ENCODE results near the gene HSP90AA1.

The HSP90AA1 gene

DNA sequence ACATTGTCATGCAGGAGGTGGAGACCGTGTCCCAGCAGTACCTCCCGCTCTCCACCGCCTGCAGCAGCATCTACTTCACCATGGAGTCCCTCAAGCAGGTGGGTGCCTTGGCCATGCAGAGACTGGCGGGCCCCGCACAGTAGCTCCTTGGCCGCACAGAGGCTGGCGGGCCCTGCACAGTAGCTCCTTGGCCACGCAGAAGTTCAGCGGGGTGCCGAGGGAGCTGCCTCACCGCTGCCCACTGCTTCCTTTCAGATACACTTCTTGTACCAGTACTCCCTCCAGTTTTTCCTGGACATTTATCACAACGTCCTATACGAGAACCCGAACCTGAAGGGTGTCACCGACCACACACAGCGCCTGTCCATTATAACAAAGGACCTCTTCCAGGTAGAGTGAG, 47.7 kb downstream of the HSP90AA1 start:
- no peak for DNase-seq

DNA sequence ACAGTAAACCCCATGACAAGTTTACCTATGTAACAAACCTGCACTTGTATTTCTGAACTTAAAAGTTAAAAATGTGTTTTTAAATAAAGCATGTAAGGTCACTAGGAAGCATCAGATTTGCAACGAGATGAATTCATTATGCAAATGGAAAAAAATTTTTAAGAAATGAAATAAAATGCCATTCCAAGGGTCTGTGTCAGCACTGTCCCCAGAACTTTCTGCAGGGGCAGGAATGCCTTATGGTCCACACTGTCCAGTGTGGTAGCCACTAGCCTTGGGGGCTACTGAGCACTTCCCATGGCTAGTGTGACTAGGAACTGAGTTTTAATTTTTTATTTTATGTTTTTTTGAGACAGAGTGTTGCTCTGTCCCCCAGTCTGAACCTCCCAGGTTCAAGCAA, 49.2 kb downstream of the HSP90AA1 start:
- DNase-seq, result no peak

DNA sequence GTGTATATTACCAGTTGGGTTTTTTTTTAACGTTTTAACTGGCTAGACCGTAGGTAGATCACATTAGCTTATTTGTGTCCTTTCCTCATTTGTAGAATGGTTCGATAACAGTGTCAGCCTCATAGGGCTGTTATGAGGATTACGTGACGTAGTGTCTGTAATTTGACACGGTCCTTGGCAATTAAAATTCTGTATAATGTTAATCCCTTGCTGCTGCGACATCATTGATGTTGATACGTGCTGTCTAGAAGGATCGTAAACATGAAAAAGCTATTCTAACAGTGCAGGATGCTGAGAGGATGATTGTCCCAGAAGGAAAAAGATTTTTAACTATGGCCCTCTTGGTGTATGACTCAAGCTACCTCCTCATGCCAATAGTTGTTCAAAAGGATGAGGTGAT, 50.9 kb downstream of the HSP90AA1 start:
- DNase-seq, result no peak

DNA sequence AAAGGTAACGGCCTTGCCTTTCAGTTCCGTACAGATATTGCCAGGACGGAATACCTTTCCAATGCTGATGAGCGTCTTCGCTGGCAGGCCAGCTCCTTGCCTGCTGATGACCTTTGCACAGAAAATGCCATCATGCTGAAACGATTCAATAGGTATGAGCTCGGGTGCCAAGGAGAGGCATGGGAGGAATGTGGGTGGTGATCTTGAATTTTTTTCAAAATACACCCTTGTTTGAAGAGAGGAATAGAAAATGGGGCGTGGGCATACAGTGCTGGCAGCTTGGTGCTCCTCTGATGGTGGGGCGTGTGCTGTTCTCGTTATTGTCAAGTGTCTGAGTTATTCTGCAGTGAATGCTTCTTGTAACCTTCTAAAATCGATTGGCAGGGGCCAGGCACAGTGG, 52.5 kb downstream of the HSP90AA1 start:
- no peak for DNase-seq

DNA sequence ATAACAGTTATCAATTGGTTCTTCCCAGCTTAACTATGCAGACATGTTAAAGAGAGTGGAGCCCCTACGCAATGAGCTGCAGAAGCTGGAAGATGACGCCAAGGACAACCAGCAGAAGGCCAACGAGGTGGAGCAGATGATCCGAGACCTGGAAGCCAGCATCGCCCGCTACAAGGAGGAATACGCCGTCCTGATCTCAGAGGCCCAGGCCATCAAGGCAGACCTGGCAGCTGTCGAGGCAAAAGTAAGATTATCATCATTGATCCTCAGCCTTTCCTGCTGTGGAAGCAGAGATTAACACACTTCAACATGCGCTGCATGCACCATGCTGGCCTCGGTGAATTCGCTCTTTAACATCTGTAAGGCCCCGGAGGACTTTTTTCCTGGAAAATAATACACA, 53.6 kb downstream of the HSP90AA1 start:
- no peak for DNase-seq

Data from T-helper 2 cell (primary cell).